HEK293 (cell line): ENCODE data around the gene SPDYE6.
A peak's percentile ranks its signal among the peaks of the same experiment; 100 is the strongest.

ENCODE experiments used
- CTCF ChIA-PET: fragments of 350-600 bp; formaldehyde crosslinking; extraction: SDS; loops from one replicate; lab custom pipeline; 2021; ENCODE audit warnings: antibody characterized with exemption; lab: Yijun Ruan, JAX
- POLR2A ChIA-PET: fragments of 300-600 bp; formaldehyde crosslinking; extraction: SDS; loops from one replicate; lab custom pipeline; 2020; ENCODE audit warnings: antibody characterized with exemption, inconsistent platforms; lab: Yijun Ruan, JAX
- H3K27ac ChIP-seq: fragments of 200-500 bp; sonication (Bioruptor generic); 2 replicates; pipeline ENCODE4 v1.5.1; 2014; ENCODE audit warnings: low read depth, low read length, control low read depth, inconsistent platforms; ENCODE audit errors: extremely low read depth
- H3K36me3 ChIP-seq, 2 experiments: fragments of 200-500 bp in 1 of 2; sonication (Bioruptor generic) in 1 of 2; 1 replicate in 1 of 2; 2 replicates in 1 of 2; pipeline ENCODE4 v1.5.1; 2014 to 2017; ENCODE audit warnings: inconsistent platforms in 2 of 2, low read length in 2 of 2; ENCODE audit not compliant: control insufficient read depth in 2 of 2, insufficient read depth in 1 of 2
- H3K4me1 ChIP-seq: fragments of 200-500 bp; sonication (Bioruptor generic); 2 replicates; pipeline ENCODE4 v1.5.1; 2014; ENCODE audit warnings: mild to moderate bottlenecking, low read length, inconsistent platforms; ENCODE audit not compliant: control insufficient read depth, insufficient read depth
- H3K4me3 ChIP-seq: 2 replicates; pipeline ENCODE4 v1.5.1; 2011; ENCODE audit warnings: low read depth, mild to moderate bottlenecking, control low read depth, low read length, moderate library complexity
- H3K9me3 ChIP-seq: fragments of 200-500 bp; sonication (Bioruptor generic); 2 replicates; pipeline ENCODE4 v1.5.1; 2014; ENCODE audit warnings: low read depth, low read length, inconsistent platforms; ENCODE audit not compliant: control insufficient read depth, insufficient read depth
- FEZF1 ChIP-seq: fragments of 450-650 bp; formaldehyde crosslinking; IDR thresholded peaks from 2 replicates; pipeline ENCODE4 v1.5.1; 2016; ENCODE audit warnings: missing biosample characterization, missing genetic modification characterization
- GLIS1 ChIP-seq: fragments of 450-650 bp; formaldehyde crosslinking; IDR thresholded peaks from 2 replicates; pipeline ENCODE4 v1.5.1; 2016; ENCODE audit warnings: missing biosample characterization, missing genetic modification characterization
- HOXA7 ChIP-seq: sonication (generic); formaldehyde crosslinking; IDR thresholded peaks from 2 replicates; pipeline ENCODE4 v1.8.1; 2022; ENCODE audit warnings: missing genetic modification reagents, borderline replicate concordance
- IKZF3 ChIP-seq: fragments of 450-650 bp; IDR thresholded peaks from 2 replicates; pipeline ENCODE4 v1.5.0; 2018; ENCODE audit warnings: missing biosample characterization, mild to moderate bottlenecking, missing genetic modification characterization, moderate library complexity
- REPIN1 ChIP-seq: fragments of 450-650 bp; formaldehyde crosslinking; IDR thresholded peaks from 2 replicates; pipeline ENCODE4 v1.5.1; 2017; ENCODE audit warnings: missing biosample characterization, missing genetic modification characterization, low read depth
- SP2 ChIP-seq: fragments of 450-650 bp; formaldehyde crosslinking; IDR thresholded peaks from 2 replicates; pipeline ENCODE4 v1.5.1; 2016; ENCODE audit warnings: missing biosample characterization, missing genetic modification characterization
- ZBTB1 ChIP-seq: fragments of 450-650 bp; formaldehyde crosslinking; IDR thresholded peaks from 2 replicates; pipeline ENCODE4 v1.5.1; 2016; ENCODE audit warnings: missing biosample characterization, missing genetic modification characterization
- ZBTB11 ChIP-seq: fragments of 450-650 bp; formaldehyde crosslinking; conservative IDR thresholded peaks from 2 replicates; pipeline ENCODE4 v1.5.1; 2016; ENCODE audit warnings: low read depth, missing biosample characterization, missing genetic modification characterization
- ZBTB48 ChIP-seq: fragments of 450-650 bp; formaldehyde crosslinking; IDR thresholded peaks from 2 replicates; pipeline ENCODE4 v1.5.1; 2016; ENCODE audit warnings: missing biosample characterization, missing genetic modification characterization
- ZFHX2 ChIP-seq: fragments of 450-650 bp; formaldehyde crosslinking; conservative IDR thresholded peaks from 2 replicates; pipeline ENCODE4 v1.5.1; 2016; ENCODE audit warnings: missing biosample characterization, missing genetic modification characterization
- ZFP41 ChIP-seq: fragments of 450-650 bp; formaldehyde crosslinking; IDR thresholded peaks from 2 replicates; pipeline ENCODE4 v1.5.1; 2016; ENCODE audit warnings: missing biosample characterization, missing genetic modification characterization, borderline replicate concordance
- ZFP69B ChIP-seq: fragments of 450-650 bp; formaldehyde crosslinking; IDR thresholded peaks from 2 replicates; pipeline ENCODE4 v1.5.1; 2016; ENCODE audit warnings: missing biosample characterization, missing genetic modification characterization
- ZNF140 ChIP-seq: fragments of 450-650 bp; formaldehyde crosslinking; IDR thresholded peaks from 2 replicates; pipeline ENCODE4 v1.5.1; 2016; ENCODE audit warnings: missing biosample characterization, missing genetic modification characterization
- ZNF19 ChIP-seq: fragments of 450-650 bp; formaldehyde crosslinking; IDR thresholded peaks from 2 replicates; pipeline ENCODE4; 2016; ENCODE audit warnings: missing biosample characterization, missing genetic modification characterization, low read depth
- ZNF223 ChIP-seq: fragments of 450-650 bp; formaldehyde crosslinking; IDR thresholded peaks from 2 replicates; pipeline ENCODE4 v1.5.1; 2016; ENCODE audit warnings: missing biosample characterization, missing genetic modification characterization
- ZNF311 ChIP-seq: fragments of 450-650 bp; formaldehyde crosslinking; IDR thresholded peaks from 2 replicates; pipeline ENCODE4 v1.5.1; 2017; ENCODE audit warnings: missing biosample characterization, missing genetic modification characterization, borderline replicate concordance
- ZNF394 ChIP-seq: fragments of 450-650 bp; formaldehyde crosslinking; IDR thresholded peaks from 2 replicates; pipeline ENCODE4 v1.5.1; 2016; ENCODE audit warnings: missing biosample characterization, missing genetic modification characterization, mild to moderate bottlenecking, moderate library complexity, borderline replicate concordance
- ZNF404 ChIP-seq: fragments of 450-650 bp; formaldehyde crosslinking; IDR thresholded peaks from 2 replicates; pipeline ENCODE4 v1.5.1; 2017; ENCODE audit warnings: missing biosample characterization, missing genetic modification characterization
- ZNF518A ChIP-seq: fragments of 450-650 bp; formaldehyde crosslinking; conservative IDR thresholded peaks from 2 replicates; pipeline ENCODE4 v1.5.1; 2016; ENCODE audit warnings: low read depth, missing biosample characterization, missing genetic modification characterization
- ZNF600 ChIP-seq: fragments of 450-650 bp; formaldehyde crosslinking; IDR thresholded peaks from 2 replicates; pipeline ENCODE4 v1.5.1; 2016; ENCODE audit warnings: missing biosample characterization, missing genetic modification characterization
- ZNF623 ChIP-seq: fragments of 450-650 bp; formaldehyde crosslinking; IDR thresholded peaks from 2 replicates; pipeline ENCODE4 v1.5.1; 2016; ENCODE audit warnings: missing biosample characterization, missing genetic modification characterization
- ZNF624 ChIP-seq: fragments of 450-650 bp; formaldehyde crosslinking; IDR thresholded peaks from 2 replicates; pipeline ENCODE4 v1.5.1; 2017; ENCODE audit warnings: missing biosample characterization, missing genetic modification characterization
- ZNF626 ChIP-seq: fragments of 450-650 bp; sonication (Bioruptor Pico); formaldehyde crosslinking; IDR thresholded peaks from 2 replicates; pipeline ENCODE4 v1.5.1; 2018; ENCODE audit warnings: missing biosample characterization, missing genetic modification characterization, inconsistent platforms
- ZNF645 ChIP-seq: fragments of 450-650 bp; formaldehyde crosslinking; IDR thresholded peaks from 2 replicates; pipeline ENCODE4; 2016; ENCODE audit warnings: missing biosample characterization, missing genetic modification characterization
- ZNF76 ChIP-seq: fragments of 450-650 bp; formaldehyde crosslinking; IDR thresholded peaks from 2 replicates; pipeline ENCODE4; 2016; ENCODE audit warnings: low read depth, missing biosample characterization, missing genetic modification characterization, borderline replicate concordance

The SPDYE6 gene

DNA sequence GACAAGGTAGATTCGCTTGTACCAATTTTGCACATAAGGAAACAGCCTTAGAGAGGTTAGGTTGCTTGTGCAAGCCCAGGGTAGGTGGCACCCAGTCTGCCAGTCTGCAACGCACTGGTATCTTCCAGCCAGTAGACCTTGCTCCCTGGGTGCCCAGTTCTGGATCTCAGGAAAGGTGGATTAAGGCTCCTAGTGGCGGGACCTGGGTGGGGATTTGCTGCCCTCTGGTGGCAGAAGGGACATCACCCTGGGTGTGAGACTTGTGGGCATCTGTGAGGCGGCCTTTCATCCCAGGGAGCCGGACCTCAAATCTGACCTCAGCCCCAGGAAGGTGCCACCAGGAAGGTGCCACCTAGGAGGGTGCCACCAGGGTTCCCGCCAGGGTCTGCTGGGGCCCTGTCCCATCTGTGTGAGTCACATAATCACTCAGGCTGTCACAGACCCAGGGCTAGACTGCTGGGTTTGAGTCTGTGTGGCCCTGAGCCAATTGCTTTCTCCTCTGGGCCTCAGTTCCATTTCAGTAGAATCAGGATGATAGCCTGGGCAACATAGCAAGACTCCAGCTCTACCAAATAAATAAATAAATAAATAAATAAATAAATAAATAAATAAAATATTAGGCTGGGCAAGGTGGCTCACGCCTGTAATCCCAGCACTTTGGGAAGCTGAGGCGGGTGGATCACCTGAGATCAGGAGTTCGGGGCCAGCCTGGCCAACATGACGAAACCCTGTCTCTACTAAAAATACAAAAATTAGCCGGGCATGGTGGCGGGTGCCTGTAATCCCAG is 34.6 kb upstream of the SPDYE6 start (continued):
- TF ChIP-seq ZNF518A (tag by site-specific recombination): peak; percentile 87
- peak; percentile 60 for TF ChIP-seq ZNF623 (tag by site-specific recombination)
- TF ChIP-seq GLIS1 (tag by site-specific recombination): 0 out of 2 replicates have a peak, but pooled peaks have one; percentile 34
- peak; percentile 96 for TF ChIP-seq ZNF394
- peak; percentile 64; the same call in 1 of the 2 replicates for TF ChIP-seq ZNF140
- TF ChIP-seq ZBTB11: peak; percentile 78
- no peak for TF ChIP-seq ZNF645 (tag by site-specific recombination)
- no peak for TF ChIP-seq ZNF404 (tag by site-specific recombination)
- TF ChIP-seq REPIN1 (tag by site-specific recombination): no peak

GRCh38 chr7:102389810-102390209 is 33.6 kb upstream of the SPDYE6 start:
- POLR2A ChIA-PET: no interaction called here

More at GRCh38 chr7:102389810-102390209, 33.6 kb upstream of the SPDYE6 start:
- Histone ChIP-seq H3K9me3 (no peaks in the 10 kb centered on the region), H3K4me3 (no peak overlapping the region), H3K4me1 (no peaks in the 10 kb centered on the region), H3K27ac (no peak overlapping the region), H3K36me3 (peaks cover 14 to 22% of the 10 kb centered on the region in 2 experiments)
- CTCF ChIA-PET: interaction anchor here (0.6 to 7.0 kb wide), 8 partner anchors 8 to 850 kb away, joined by 3 to 89 read pairs (median 3); no protein-coding TSS in a partner anchor
- TF ChIP-seq ZNF626 (no peak), FEZF1 (tag by site-specific recombination) (no peak), ZNF311 (tag by site-specific recombination) (no peak), ZNF624 (tag by site-specific recombination) (no peak), ZFP69B (tag by site-specific recombination) (no peak), ZBTB48 (tag by site-specific recombination) (no peak), IKZF3 (no peak), SP2 (no peak), ZFHX2 (tag by site-specific recombination) (no peak), ZFP41 (tag by site-specific recombination) (no peak), ZBTB1 (tag by site-specific recombination) (no peak), ZNF19 (tag by site-specific recombination) (no peak), ZNF600 (no peak), ZNF223 (tag by site-specific recombination) (no peak), ZNF76 (no peak), HOXA7 (no peak), GLIS1 (tag by site-specific recombination) (no peak)
